ENCODE measurements around the gene MED27.

GRCh38 chr9:131899296-131900228 lies 180.1 kb downstream of the MED27 start:
- TF ChIP-seq CTCF (conservative IDR thresholded peaks at IDR 0.05; ENCODE audit: low read length) (no peak), EZH2phosphoT487 (IDR thresholded peaks at IDR 0.05; ENCODE audit: borderline replicate concordance) (no peak)
